Left lung (tissue), 10 donors: Measurements from ENCODE around the gene ABCG8. TPM values are rescaled to one million over a fixed set of nuclear protein-coding genes. Genes with fewer than 3 reads are reported as not detected.

Source experiments
- ATAC-seq: fragments of 200-7000 bp; cut with Tn5 transposase; one replicate; pipeline ENCODE4 v1.9.1; 2020; ENCODE audit warnings: moderate library complexity
- DNase-seq, 4 donors: peaks; one replicate each; pipeline ENCODE4 v3.0.0-alpha.2; 2013 to 2020
- H3K27ac ChIP-seq, 2 donors: fragments of 200-600 bp; sonication (generic) in 1 of 2; one replicate each; pipeline versions ENCODE4 v1.5.0 to v1.8.0; 2020 to 2021
- H3K27me3 ChIP-seq, 2 donors: fragments of 200-600 bp; sonication (generic) in 1 of 2; one replicate each; pipeline versions ENCODE4 v1.5.0 to v1.8.0; 2020 to 2021
- H3K36me3 ChIP-seq, 2 donors: fragments of 200-600 bp; sonication (generic) in 1 of 2; one replicate each; pipeline versions ENCODE4 v1.5.0 to v1.8.0; 2020 to 2021
- H3K4me1 ChIP-seq, 2 donors: fragments of 200-600 bp; one replicate each; pipeline ENCODE4 v1.8.0; 2021
- H3K4me3 ChIP-seq, 2 donors: fragments of 200-600 bp; sonication (generic) in 1 of 2; one replicate each; pipeline versions ENCODE4 v1.5.0 to v1.8.0; 2020 to 2021; ENCODE audit warnings: mild to moderate bottlenecking in 1 of 2
- H3K9me3 ChIP-seq, 2 donors: fragments of 200-600 bp; sonication (generic) in 1 of 2; one replicate each; pipeline versions ENCODE4 v1.5.0 to v1.8.0; 2020 to 2021
- CTCF ChIP-seq, 2 donors: fragments of 200-600 bp; sonication (generic) in 1 of 2; IDR thresholded peaks; one replicate each; pipeline versions ENCODE4 v1.5.0 to v1.8.0; 2021; ENCODE audit warnings: antibody characterized with exemption in 2 of 2
- intact Hi-C, 2 donors: fragments of 100-400 bp; cut with DNase I; formaldehyde crosslinking; loops; one replicate each; pipeline versions ENCODE4 v1.11.2 to v1.14.2; 2022
- polyA plus RNA-seq, 6 donors: library from polyadenylated mRNA; unstranded; fragments of 120-200 nt; gene quantifications; one replicate each; pipeline ENCODE4 v1.2.1, GENCODE V29; 2013; ENCODE audit not compliant: insufficient read length in 6 of 6
- total RNA-seq, 2 donors: library from RNA; stranded (reverse); fragmentation: NEBNext Ultra II Directional; extraction: Animal tissue kit (Norgen Biotek cat#: 25700); gene quantifications; one replicate each; pipeline ENCODE4 v1.2.1, GENCODE V29; 2021
- donor health status: DM: no; HTN: yes; CAD: no.
- donor health status: DM: no; HTN: no; CAD: no.

ABCG8 gene
- total and polyA plus RNA-seq, 8 donors = 0.48 to 1.3 (median 0.68) TPM; not detected in 2

GRCh38 chr2:43846140-43846793 lies 7.5 kb downstream of the ABCG8 start:
- H3K4me1 ChIP-seq = no peaks in the 10 kb centered on the region
- H3K27me3 ChIP-seq = no peaks in the 10 kb centered on the region
- intact Hi-C loops = no loop called here
- no peaks in the 10 kb centered on the region for H3K9me3 ChIP-seq
- ATAC-seq = no peak
- no peak overlapping the region for H3K27ac ChIP-seq
- TF ChIP-seq CTCF (IDR thresholded peaks at IDR 0.05) = no peak
- DNase-seq = no peak
- H3K36me3 ChIP-seq = no peaks in the 10 kb centered on the region
- no peak overlapping the region for H3K4me3 ChIP-seq

- Histone ChIP-seq H3K9me3 (no peaks in the 10 kb centered on the region), H3K36me3 (no peaks in the 10 kb centered on the region), H3K4me1 (no peaks in the 10 kb centered on the region), H3K4me3 (no peak overlapping the region), H3K27me3 (peaks cover 0 to 13% of the 10 kb centered on the region in 2 donors), H3K27ac (no peak overlapping the region)
- intact Hi-C loops = no loop called here
- ATAC-seq (no peak), DNase-seq (no peak)
- TF ChIP-seq CTCF (IDR thresholded peaks at IDR 0.05) = no peak
Observed at GRCh38 chr2:43848214-43848613, 9.4 kb downstream of the ABCG8 start.

GRCh38 chr2:43851011-43851980 lies 12.5 kb downstream of the ABCG8 start:
- no peaks in the 10 kb centered on the region for H3K4me1 ChIP-seq
- intact Hi-C loops = no loop called here
- no peak for ATAC-seq
- no peaks in the 10 kb centered on the region for H3K36me3 ChIP-seq
- H3K27ac ChIP-seq = no peak overlapping the region
- no peak for TF ChIP-seq CTCF (IDR thresholded peaks at IDR 0.05)
- H3K9me3 ChIP-seq = no peaks in the 10 kb centered on the region
- H3K27me3 ChIP-seq = peaks cover 0 to 36% of the 10 kb centered on the region in 2 donors
- no peak overlapping the region for H3K4me3 ChIP-seq
- DNase-seq = no peak

GRCh38 chr2:43852196-43852730 lies 13.5 kb downstream of the ABCG8 start:
- no peaks in the 10 kb centered on the region for H3K36me3 ChIP-seq
- no peak overlapping the region for H3K27ac ChIP-seq
- H3K9me3 ChIP-seq = no peaks in the 10 kb centered on the region
- H3K27me3 ChIP-seq = peaks cover 8 to 36% of the 10 kb centered on the region in 2 donors
- ATAC-seq (no peak), DNase-seq (no peak)
- no peak overlapping the region for H3K4me3 ChIP-seq
- no peak for TF ChIP-seq CTCF (IDR thresholded peaks at IDR 0.05)
- intact Hi-C loops = no loop called here
- no peaks in the 10 kb centered on the region for H3K4me1 ChIP-seq
